ENCODE results near the gene CHRM1.
"Not testable (repeated sequence)": the region's sequence is repeated elsewhere in the genome, so short reads cannot be mapped to it uniquely, and the experiment has no call there.

The CHRM1 gene

GRCh38 chr11:62875698-62876478 lies 45.3 kb downstream of the CHRM1 start:
- DNase-seq (ENCODE audit: low spot score) = no peak

GRCh38 chr11:62874851-62875250 lies 46.3 kb downstream of the CHRM1 start:
- no peak for DNase-seq (ENCODE audit: low spot score)

- no peak for DNase-seq (ENCODE audit: low spot score)
Observed at GRCh38 chr11:62865635-62866034, 55.5 kb downstream of the CHRM1 start.

- DNase-seq (ENCODE audit: low spot score) = no peak
Observed at GRCh38 chr11:62863687-62864335, 57.4 kb downstream of the CHRM1 start.

- not testable (repeated sequence) for DNase-seq (ENCODE audit: low spot score)
Observed at GRCh38 chr11:62861564-62862192, 59.5 kb downstream of the CHRM1 start.

GRCh38 chr11:62860835-62861563 lies 60.2 kb downstream of the CHRM1 start:
- no peak for DNase-seq (ENCODE audit: low spot score)

- DNase-seq (ENCODE audit: low spot score) = not testable (repeated sequence)
Observed at GRCh38 chr11:62859281-62859703, 61.9 kb downstream of the CHRM1 start.
